Ectodermal cell (in vitro differentiated cells): ENCODE measurements around the gene PAX7.

ENCODE experiments used
- H3K27ac ChIP-seq: 2 replicates; pipeline ENCODE4 v1.7.0; 2013; ENCODE audit warnings: mild to moderate bottlenecking, low read depth, low read length; ENCODE audit not compliant: insufficient read depth, poor library complexity, severe bottlenecking
- H3K27me3 ChIP-seq: 2 replicates; pipeline ENCODE4 v1.7.0; 2013; ENCODE audit warnings: mild to moderate bottlenecking, low read length; ENCODE audit not compliant: insufficient read depth, control insufficient read depth, poor library complexity, severe bottlenecking
- H3K36me3 ChIP-seq: one replicate; pipeline ENCODE4 v1.7.0; 2013; ENCODE audit warnings: low read length; ENCODE audit not compliant: control insufficient read depth, insufficient read depth
- H3K4me1 ChIP-seq: one replicate; pipeline ENCODE4 v1.7.0; 2013; ENCODE audit warnings: low read length; ENCODE audit not compliant: control insufficient read depth, insufficient read depth
- H3K4me3 ChIP-seq: 2 replicates; pipeline ENCODE4 v1.7.0; 2013; ENCODE audit warnings: low read depth, low read length, control low read depth; ENCODE audit not compliant: insufficient read depth
- H3K9me3 ChIP-seq: 2 replicates; pipeline ENCODE4 v1.7.0; 2013; ENCODE audit warnings: mild to moderate bottlenecking, low read length, moderate library complexity; ENCODE audit not compliant: control insufficient read depth
- WGBS, 2 experiments: methylation state at CpG; one replicate each; pipeline ENCODE4 v1.1.7; 2013; ENCODE audit warnings: missing lambda C conversion rate in 2 of 2; 5-methylcytosine and 5-hydroxymethylcytosine counted together

PAX7 gene

DNA sequence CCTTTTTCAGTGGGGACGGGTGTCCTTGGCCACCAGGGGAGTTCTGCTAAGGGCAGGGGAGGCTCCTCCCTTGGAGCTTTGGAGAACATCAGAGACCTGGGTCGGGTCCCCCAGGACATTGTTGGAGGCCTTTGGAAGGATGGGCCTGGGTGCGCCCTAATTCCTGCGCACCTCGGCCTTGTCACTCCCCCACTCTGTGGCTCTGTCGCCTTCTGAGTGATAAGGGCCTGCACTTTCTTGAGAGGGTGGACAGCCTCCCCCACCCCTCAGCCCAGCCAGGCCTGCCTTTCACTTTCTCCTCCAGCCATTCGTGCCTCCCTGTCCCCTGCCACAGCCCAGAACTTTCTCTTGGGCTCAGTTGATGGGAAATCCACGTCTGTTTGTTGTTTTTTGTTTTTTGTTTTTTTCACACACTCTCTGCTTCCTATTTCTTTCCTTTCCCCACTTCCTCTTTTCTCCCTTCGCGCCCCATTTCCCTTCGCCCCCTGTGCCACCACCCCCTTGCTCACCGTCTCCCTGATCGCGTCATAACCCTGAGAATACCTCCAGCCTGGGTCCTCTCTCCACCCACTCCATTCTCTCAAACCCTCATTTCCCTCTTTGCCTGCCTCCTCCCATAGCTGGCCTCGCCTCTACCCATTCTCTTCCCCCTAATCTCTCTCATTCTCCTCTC, 85.6 kb downstream of the PAX7 start:
- WGBS, 2 experiments: 44 to 51% methylated on average over 15 of the region's 15 CpGs

DNA sequence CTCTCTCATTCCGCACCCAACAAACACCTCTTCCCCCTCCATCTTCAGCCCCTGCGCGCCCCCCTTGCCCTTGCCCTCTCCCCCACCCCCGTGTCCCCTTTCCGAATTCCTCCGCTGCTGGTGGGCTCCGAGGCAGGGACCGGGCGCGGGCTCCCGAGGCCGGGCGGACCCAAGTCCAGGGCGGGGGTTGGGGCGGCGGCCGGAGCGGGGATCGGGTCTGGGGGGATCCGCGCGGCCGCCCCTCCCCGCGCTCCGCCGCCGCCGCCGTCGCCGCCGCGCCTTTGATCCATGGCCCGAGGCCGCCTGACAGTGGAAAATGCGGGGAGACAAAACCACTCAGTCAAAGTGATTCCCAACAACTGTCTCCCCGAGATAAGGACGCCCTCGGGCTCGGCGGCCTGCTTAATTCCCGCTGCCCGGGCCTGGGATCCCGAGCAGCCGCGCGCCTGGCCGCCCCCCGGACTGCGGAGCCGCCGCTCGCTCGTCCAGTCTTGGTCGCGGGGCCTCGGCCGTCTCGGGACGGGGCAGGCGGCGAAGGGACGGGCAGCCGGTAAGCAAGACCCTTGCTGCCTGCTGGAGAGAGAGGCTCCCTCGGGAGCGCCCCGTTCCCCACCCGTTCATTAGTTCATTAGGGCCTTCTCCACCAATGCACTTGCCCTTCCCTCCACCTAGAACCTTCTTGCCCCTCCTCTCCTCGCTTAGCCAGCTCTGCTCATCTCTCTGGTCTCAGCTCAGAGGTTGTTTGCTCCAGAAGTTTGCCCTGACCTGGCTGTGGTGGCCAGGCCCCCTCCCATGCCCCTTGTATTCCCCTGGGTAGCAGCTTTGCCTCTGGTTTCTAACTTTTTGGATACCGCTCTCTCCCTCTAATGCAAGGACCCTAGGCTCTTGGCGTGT, 86.4 kb downstream of the PAX7 start:
- Histone ChIP-seq H3K27me3 (peaks cover 57% of the 10 kb centered on the region), H3K9me3 (no peaks in the 10 kb centered on the region), H3K4me3 (peak overlapping the region; percentile 37), H3K4me1 (peaks cover 20% of the 10 kb centered on the region), H3K27ac (no peak overlapping the region), H3K36me3 (no peaks in the 10 kb centered on the region)
- 5% methylated on average over 72 of the region's 72 CpGs for WGBS, 2 experiments

More for the DNA sequence above, 85.6 kb downstream of the PAX7 start:
- Histone ChIP-seq H3K4me3 (peak overlapping the region; percentile 37), H3K27me3 (peaks cover 57% of the 10 kb centered on the region), H3K9me3 (no peaks in the 10 kb centered on the region), H3K4me1 (peaks cover 18% of the 10 kb centered on the region), H3K27ac (no peak overlapping the region), H3K36me3 (no peaks in the 10 kb centered on the region)

DNA sequence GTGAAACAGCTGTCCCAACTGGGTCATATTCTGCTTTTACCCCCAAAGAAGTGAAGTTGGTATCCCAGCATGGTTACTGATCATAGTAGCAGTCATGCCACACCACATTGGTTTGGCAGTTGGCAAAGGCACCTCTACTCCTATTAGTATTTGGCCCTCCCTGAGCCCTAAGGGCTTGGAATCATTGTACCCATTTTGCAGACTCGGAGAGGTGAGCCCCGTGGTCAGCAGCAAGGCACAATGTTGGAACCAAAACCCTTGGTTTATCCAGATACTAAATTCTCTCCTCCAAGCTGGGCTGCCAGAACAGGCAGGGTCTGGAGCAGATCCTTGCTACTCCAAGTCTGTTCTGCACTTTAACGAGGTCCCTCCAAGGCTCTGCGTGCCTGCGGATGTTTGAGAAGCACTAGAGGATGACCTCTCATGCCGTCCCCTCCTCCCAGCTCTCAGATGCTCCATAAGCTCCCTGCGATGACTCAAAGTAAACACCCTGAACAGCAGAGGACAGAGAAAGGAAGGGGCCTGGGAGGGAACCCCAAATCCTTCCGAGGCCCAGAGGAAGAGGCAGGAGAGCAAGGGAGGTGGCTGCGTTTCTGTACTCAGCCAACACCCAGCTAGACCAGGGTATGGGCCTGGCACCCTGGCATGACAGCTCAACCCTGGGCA, 89.3 kb downstream of the PAX7 start:
- Histone ChIP-seq H3K27ac (no peak overlapping the region), H3K36me3 (no peaks in the 10 kb centered on the region), H3K9me3 (no peaks in the 10 kb centered on the region), H3K4me3 (no peak overlapping the region), H3K4me1 (peaks cover 31% of the 10 kb centered on the region), H3K27me3 (peaks cover 56% of the 10 kb centered on the region)
- WGBS, 2 experiments: 80 to 83% methylated on average over 9 of the region's 9 CpGs

DNA sequence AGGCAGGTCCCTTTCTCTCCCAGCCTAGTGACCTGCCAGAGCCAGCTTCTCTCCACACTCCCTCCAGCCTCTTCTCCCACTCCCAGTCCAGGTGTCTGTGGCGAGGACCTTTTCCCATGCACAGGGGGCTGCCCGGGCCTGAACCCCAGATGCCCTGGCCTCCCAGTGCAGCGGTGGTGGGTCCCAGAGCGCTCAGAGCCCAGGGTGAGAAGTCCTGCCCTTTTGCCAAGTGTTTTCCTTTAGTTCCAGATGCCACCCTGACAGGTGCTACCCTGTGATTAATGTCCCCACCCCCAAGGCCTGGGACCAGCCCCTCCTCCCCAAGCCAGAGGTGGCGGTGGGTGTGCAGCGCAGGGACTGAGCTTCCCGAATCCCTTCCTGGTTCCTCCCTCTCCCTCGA, 90.4 kb downstream of the PAX7 start:
- H3K4me1 ChIP-seq: peaks cover 39% of the 10 kb centered on the region
- WGBS, 2 experiments: 84 to 86% methylated on average over 8 of the region's 8 CpGs
- no peaks in the 10 kb centered on the region for H3K36me3 ChIP-seq
- H3K27me3 ChIP-seq: peaks cover 45% of the 10 kb centered on the region
- H3K4me3 ChIP-seq: no peak overlapping the region
- H3K9me3 ChIP-seq: no peaks in the 10 kb centered on the region
- H3K27ac ChIP-seq: no peak overlapping the region

DNA sequence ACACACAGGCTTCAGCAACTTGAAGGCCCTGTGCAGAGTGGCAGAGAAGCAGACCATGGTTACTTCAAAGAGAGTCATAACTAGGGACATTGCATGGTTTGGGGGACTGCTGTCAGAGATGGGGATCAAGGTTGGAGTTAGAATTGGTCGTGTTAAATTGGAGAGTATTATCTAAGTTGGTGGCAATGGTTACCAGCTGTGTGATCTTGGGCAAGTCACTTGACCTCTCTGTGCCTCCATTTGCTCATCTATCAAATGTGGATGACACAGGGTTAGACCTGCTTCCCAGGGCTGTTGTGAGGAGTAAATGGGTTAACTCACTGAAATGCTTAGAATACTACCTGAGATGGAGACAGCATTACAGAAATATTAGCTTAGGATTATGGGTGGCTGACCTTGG, 91.1 kb downstream of the PAX7 start:
- H3K4me1 ChIP-seq: peaks cover 33% of the 10 kb centered on the region
- no peaks in the 10 kb centered on the region for H3K9me3 ChIP-seq
- WGBS, 2 experiments: 89% methylated on average over 1 of the region's 1 CpG
- H3K36me3 ChIP-seq: no peaks in the 10 kb centered on the region
- no peak overlapping the region for H3K27ac ChIP-seq
- no peak overlapping the region for H3K4me3 ChIP-seq
- peaks cover 37% of the 10 kb centered on the region for H3K27me3 ChIP-seq

DNA sequence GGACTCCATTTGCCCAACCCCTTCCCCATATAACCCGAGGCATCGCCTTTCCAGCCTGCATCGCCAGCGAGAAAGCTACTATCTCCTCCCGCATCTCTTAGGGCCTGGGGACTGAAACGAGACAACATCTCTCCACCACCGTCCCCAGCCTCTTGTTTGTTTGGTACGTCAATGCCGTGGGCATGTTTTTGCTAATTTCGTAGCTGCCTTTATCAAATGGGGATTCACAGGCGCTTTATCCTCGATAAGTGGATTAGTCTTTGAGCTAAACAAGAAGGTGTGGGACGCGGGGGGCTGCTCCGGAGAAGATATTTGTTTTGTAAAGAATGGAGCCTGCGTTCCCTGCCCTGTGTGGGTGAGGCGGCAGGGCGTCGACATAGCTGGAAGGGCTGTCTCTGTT, 91.6 kb downstream of the PAX7 start:
- H3K27me3 ChIP-seq: peaks cover 32% of the 10 kb centered on the region
- H3K27ac ChIP-seq: no peak overlapping the region
- H3K36me3 ChIP-seq: no peaks in the 10 kb centered on the region
- no peak overlapping the region for H3K4me3 ChIP-seq
- H3K4me1 ChIP-seq: peaks cover 32% of the 10 kb centered on the region
- no peaks in the 10 kb centered on the region for H3K9me3 ChIP-seq
- 64 to 73% methylated on average over 19 of the region's 19 CpGs for WGBS, 2 experiments

DNA sequence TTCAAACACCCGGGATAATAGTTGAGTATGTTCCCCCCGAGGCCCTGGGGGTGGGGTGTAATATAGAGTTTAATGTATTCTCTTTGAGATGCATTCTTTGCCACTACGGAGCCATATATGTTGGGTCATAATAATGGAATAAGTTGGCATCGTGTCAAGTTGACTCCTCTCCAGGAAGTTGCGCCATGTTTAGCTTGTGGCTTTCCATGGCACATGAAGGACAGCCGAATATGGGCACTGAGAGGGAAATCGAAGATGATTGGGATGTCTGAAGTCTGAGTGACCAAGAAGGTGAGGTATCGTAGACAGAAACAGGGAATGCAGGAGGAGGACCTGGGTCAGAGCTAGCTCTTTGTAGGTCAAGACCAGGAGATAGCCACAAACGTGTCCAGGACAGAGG, 92.6 kb downstream of the PAX7 start:
- Histone ChIP-seq H3K9me3 (no peaks in the 10 kb centered on the region), H3K4me1 (peaks cover 32% of the 10 kb centered on the region), H3K27me3 (peaks cover 23% of the 10 kb centered on the region), H3K36me3 (no peaks in the 10 kb centered on the region), H3K27ac (no peak overlapping the region), H3K4me3 (no peak overlapping the region)
- WGBS, 2 experiments: 94 to 96% methylated on average over 9 of the region's 9 CpGs

DNA sequence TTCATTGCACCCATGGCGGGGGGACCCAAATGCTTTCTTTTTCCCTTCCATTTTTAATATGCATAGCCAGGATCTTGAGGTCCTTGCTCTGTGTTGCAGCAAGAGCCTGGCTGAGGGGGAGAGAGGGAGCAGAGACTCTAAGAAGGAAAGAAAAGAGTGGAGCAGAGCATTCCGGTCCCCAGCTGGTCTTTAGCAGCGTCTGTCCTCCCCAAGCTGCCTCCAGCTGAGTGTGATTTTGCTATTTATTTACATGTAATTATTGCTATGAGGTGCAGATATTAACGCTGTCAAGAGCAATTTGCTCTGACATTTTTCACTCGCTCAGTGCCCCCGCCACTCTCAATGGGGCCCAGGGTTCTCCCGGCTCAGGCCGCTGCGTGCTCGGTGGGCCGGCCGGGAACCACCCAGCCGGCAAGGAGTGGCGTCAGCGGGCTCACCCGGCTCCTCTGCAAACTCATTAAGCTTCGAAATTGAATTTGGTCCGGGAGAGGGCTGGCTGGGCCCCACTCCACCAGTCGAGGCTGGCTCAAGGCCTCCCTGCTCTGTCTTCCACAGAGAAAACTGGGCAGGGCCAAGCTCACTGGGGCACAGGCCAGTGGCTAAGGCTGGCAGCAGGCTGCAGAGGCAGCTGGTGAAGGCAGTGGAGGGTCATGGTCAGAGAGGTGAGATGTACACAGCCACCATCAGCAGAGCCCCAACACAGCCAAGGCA, 93.2 kb downstream of the PAX7 start:
- no peaks in the 10 kb centered on the region for H3K9me3 ChIP-seq
- peaks cover 32% of the 10 kb centered on the region for H3K4me1 ChIP-seq
- 62 to 63% methylated on average over 18 to 19 of the region's 19 CpGs for WGBS, 2 experiments
- no peaks in the 10 kb centered on the region for H3K36me3 ChIP-seq
- H3K27me3 ChIP-seq: peaks cover 17% of the 10 kb centered on the region
- no peak overlapping the region for H3K27ac ChIP-seq
- no peak overlapping the region for H3K4me3 ChIP-seq

DNA sequence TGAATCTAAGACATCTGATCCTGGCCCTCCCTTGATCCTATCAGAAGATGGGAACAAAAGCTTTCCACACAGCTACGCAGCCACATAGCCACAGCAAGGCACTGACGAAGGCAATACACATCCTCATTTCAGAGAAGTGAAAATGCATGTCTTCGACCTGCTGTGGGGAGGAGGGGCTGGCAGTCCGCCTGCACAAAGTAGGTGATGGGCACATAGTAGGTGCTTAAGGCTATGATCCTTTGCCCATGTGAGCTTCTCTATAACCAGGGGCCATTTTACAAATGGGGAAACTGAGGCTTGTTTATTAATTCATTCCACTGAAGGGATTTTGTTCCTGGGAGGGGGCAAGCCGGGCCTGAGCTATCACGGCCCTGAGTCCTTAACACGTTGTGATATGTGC, 94.2 kb downstream of the PAX7 start:
- WGBS, 2 experiments: 67 to 76% methylated on average over 7 of the region's 7 CpGs

More for the DNA sequence above, 94.2 kb downstream of the PAX7 start:
- Histone ChIP-seq H3K4me3 (no peak overlapping the region), H3K9me3 (no peaks in the 10 kb centered on the region), H3K27ac (no peak overlapping the region), H3K27me3 (peaks cover 7% of the 10 kb centered on the region), H3K4me1 (peaks cover 26% of the 10 kb centered on the region), H3K36me3 (no peaks in the 10 kb centered on the region)
